ENCODE results near the gene FAM43A. TPM values are rescaled to one million over a fixed set of nuclear protein-coding genes. Genes with fewer than 3 reads are reported as not detected.

FAM43A gene
- polyA plus RNA-seq, 1 donor (not counting 4 experiments of a cell fraction or from before 2014, with no cell fraction given) = 1.1 TPM

GRCh38 chr3:194671900-194672808 is 13.5 kb upstream of the FAM43A start, which contains the start of gene LSG1:
Gene LSG1 (minus strand): TSS chr3:194672191. CDS start chr3:194672162, 29 bp downstream.
- H4K20me1 ChIP-seq (ENCODE audit: control insufficient read depth, extremely low read depth, insufficient read depth, low read length) = no peaks in the 10 kb centered on the region
- peaks cover 43% of the 10 kb centered on the region for H3K79me2 ChIP-seq (ENCODE audit: control insufficient read depth, insufficient read depth, low read length)
- peaks cover 7% of the 10 kb centered on the region for H3K4me1 ChIP-seq (ENCODE audit: control insufficient read depth, extremely low read depth, insufficient read depth, low read length)
- peak within 1 kb of the TSS; percentile 92 for H2AFZ ChIP-seq (ENCODE audit: control insufficient read depth, low read length)
- peak within 1 kb of the TSS; percentile 95 for H3K9ac ChIP-seq (ENCODE audit: control insufficient read depth, extremely low read depth, insufficient read depth, low read length)
- peak in 1 of 3 experiments; percentile 1 for TF ChIP-seq CTCF (optimal IDR thresholded peaks at IDR 0.05 in 1 of 3, IDR thresholded peaks at IDR 0.05 in 1 of 3, conservative IDR thresholded peaks at IDR 0.05 in 1 of 3; ENCODE audit: extremely low read depth in 1 of 3, insufficient read depth in 2 of 3, low read length in 3 of 3)
- no peak for TF ChIP-seq EZH2 (IDR thresholded peaks at IDR 0.05; ENCODE audit: low read length)
- peaks cover 0 to 1% of the 10 kb centered on the region in 2 experiments for H3K36me3 ChIP-seq (ENCODE audit: control insufficient read depth in 2 of 2, extremely low read depth in 1 of 2, insufficient read depth in 2 of 2, low read length in 2 of 2)
- peak within 1 kb of the TSS; percentile 82 for H3K4me2 ChIP-seq (ENCODE audit: control insufficient read depth, extremely low read depth, insufficient read depth, low read depth, low read length)
- FAIRE-seq (peak; percentile 65), DNase-seq (ENCODE audit: low read depth, low spot score) (no peak)
- peaks cover 9% of the 10 kb centered on the region for H3K27me3 ChIP-seq (ENCODE audit: control insufficient read depth, extremely low read depth, insufficient read depth, low read length)
- H3K4me3 ChIP-seq (ENCODE audit: control insufficient read depth in 2 of 3, extremely low read depth in 1 of 3, insufficient read depth in 2 of 3, low read depth in 1 of 3, low read length in 3 of 3) = peak within 1 kb of the TSS; percentile 75 to 97 (median 97)
- no peaks in the 10 kb centered on the region for H3K9me3 ChIP-seq (ENCODE audit: control insufficient read depth, low read depth, low read length)
- peak within 1 kb of the TSS; percentile 99 for H3K27ac ChIP-seq (ENCODE audit: control insufficient read depth, insufficient read depth, low read length)
- H3K9me1 ChIP-seq (ENCODE audit: control insufficient read depth, extremely low read depth, insufficient read depth, low read length) = peaks cover 2% of the 10 kb centered on the region
- dilution Hi-C loops (cut with MboI; ENCODE audit: extremely low pct_ligation_motif_present, low sequenced_read_pairs) = no loop called here

GRCh38 chr3:194672876-194673275 is 12.8 kb upstream of the FAM43A start:
- DNase-seq (ENCODE audit: low read depth, low spot score) = no peak
- no peak for TF ChIP-seq EZH2 (IDR thresholded peaks at IDR 0.05; ENCODE audit: low read length)
- no peak for TF ChIP-seq CTCF (optimal IDR thresholded peaks at IDR 0.05 in 1 of 3, IDR thresholded peaks at IDR 0.05 in 1 of 3, conservative IDR thresholded peaks at IDR 0.05 in 1 of 3; ENCODE audit: extremely low read depth in 1 of 3, insufficient read depth in 2 of 3, low read length in 3 of 3)
- dilution Hi-C loops (cut with MboI; ENCODE audit: extremely low pct_ligation_motif_present, low sequenced_read_pairs) = no loop called here

More at GRCh38 chr3:194672876-194673275, 12.8 kb upstream of the FAM43A start:
- Histone ChIP-seq H3K9ac (ENCODE audit: control insufficient read depth, extremely low read depth, insufficient read depth, low read length) (peak overlapping the region; percentile 95), H3K4me1 (ENCODE audit: control insufficient read depth, extremely low read depth, insufficient read depth, low read length) (peaks cover 7% of the 10 kb centered on the region), H3K4me3 (ENCODE audit: control insufficient read depth in 2 of 3, extremely low read depth in 1 of 3, insufficient read depth in 2 of 3, low read depth in 1 of 3, low read length in 3 of 3) (peak overlapping the region; percentile 75 to 97 (median 97)), H3K9me1 (ENCODE audit: control insufficient read depth, extremely low read depth, insufficient read depth, low read length) (peaks cover 2% of the 10 kb centered on the region), H3K36me3 (ENCODE audit: control insufficient read depth in 2 of 2, extremely low read depth in 1 of 2, insufficient read depth in 2 of 2, low read length in 2 of 2) (peaks cover 0 to 1% of the 10 kb centered on the region in 2 experiments), H4K20me1 (ENCODE audit: control insufficient read depth, extremely low read depth, insufficient read depth, low read length) (no peaks in the 10 kb centered on the region), H3K4me2 (ENCODE audit: control insufficient read depth, extremely low read depth, insufficient read depth, low read depth, low read length) (peak overlapping the region; percentile 82), H3K79me2 (ENCODE audit: control insufficient read depth, insufficient read depth, low read length) (peaks cover 40% of the 10 kb centered on the region), H3K27ac (ENCODE audit: control insufficient read depth, insufficient read depth, low read length) (peak overlapping the region; percentile 99), H3K9me3 (ENCODE audit: control insufficient read depth, low read depth, low read length) (no peaks in the 10 kb centered on the region), H3K27me3 (ENCODE audit: control insufficient read depth, extremely low read depth, insufficient read depth, low read length) (peaks cover 9% of the 10 kb centered on the region), H2AFZ (ENCODE audit: control insufficient read depth, low read length) (peak overlapping the region; percentile 91)
- no peak for FAIRE-seq

Data from keratinocyte (primary cell).